CD4-positive, alpha-beta T cell treated with Interleukin-2 at 100 ng/mL for 4 hours (primary cell): ENCODE data around the gene MLC1.
A peak's percentile ranks its signal among the peaks of the same experiment; 100 is the strongest.

ENCODE experiments used
- DNase-seq: peaks from one replicate; pipeline ENCODE4 v3.0.0-alpha.2; 2020; ENCODE audit warnings: low spot score

MLC1 gene

DNA sequence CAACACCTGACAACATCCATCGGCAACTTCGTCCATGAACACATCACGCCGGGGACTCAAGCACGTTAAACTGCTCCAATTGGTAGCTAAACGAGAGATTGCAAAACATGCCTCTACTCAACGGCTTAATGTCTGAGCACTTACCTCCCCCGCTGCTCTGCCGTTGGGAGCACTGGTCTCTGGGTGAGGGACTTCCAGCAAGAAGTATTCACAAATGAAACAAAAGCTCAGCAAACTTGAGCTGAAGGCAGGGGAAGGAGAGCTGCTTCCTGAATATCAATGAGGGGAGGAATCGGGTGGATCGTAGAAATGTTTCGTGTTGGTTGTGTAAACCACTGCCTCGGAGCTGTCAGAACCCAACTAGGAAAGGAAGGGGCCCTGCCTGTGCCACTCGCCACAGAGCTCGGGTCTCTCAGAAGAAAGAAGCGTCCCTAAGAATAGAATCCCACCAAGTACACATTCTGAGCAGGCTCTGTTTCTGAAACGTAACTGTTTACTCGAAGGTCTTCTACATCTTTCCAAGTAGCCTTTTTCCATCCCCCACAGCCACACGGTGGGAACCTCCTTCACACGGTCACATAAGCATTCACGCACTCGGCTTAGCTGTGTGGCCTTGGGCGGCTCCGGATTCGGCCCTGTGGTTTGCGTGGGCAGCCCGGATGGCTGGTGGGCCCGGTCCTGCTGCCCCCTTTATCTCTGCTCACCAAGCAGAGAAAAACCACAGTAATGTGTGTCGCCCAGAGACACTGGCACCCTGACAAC lies at the start of gene MLC1:
MLC1 (minus strand) TSS at position 216 of the 762 bp plus-strand sequence. CDS start 524 bp downstream, outside the sequence.
- DNase-seq = no peak

DNA sequence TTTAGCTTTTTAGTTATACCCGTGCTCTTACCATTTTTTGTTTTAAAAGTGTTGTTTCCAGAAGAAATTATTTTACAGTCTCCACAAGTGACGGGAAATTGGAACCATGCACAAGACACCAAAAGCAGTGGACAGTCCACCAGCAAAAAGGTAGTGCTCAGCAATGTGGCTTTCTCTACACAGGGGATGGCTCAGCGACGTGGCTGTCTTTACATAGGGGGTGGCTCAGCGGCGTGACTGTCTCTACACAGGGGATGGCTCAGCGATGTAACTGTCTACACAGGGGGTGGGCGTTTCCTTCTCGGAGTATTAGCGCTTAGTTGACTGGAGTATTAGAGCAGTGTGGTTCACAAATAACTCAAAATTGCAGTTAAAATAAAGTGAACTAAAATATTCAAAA lies 49.3 kb upstream of the MLC1 start:
- DNase-seq = no peak

DNA sequence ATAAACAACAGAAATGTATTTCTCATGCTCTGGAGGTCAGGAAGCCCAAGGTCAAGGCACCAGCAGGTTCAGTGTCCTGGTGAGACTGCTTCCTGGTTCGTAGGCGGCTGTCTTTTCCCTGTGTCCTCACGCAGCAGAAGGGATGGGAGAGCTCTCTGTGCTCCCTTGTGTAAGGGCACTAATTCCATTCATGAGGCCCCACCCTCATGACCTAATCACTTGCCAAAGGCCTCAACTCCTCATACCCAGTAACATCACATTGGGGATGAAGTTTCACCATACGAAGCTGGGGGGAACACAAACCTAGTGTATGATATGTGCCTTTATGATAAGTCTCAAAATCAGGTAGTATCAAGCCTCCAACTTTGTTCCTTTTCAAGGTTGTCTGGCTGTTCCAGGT lies 46.7 kb upstream of the MLC1 start:
- no peak for DNase-seq

DNA sequence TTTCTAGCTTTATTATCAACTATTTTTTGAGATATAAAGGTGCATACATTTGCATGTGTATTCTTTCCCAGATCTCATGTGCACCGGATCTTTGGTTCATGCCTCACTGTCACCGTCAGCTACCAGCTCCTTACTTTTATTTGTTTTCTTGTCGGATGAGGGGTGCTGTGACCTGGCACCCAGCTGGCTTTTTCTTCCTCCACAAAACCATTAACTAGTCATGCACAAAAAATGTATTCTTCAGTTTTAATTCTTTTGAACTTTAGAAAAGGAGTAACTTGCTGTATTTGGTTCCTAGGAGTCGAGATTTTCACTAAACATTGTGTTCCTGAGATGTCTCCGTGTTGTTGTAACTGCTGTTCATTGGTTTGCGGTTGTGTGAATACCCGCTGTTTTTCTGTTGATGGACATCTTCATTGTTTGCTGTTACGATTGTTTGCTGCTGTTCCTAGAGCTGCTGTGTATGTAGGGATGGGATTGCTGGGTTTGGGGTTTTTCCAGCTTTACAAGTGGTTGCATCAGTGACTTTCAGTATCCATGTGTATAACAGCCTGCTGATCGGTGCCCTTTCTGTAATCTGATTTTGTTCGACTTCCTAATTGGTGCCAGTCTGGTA lies 44.0 kb upstream of the MLC1 start:
- DNase-seq = no peak

DNA sequence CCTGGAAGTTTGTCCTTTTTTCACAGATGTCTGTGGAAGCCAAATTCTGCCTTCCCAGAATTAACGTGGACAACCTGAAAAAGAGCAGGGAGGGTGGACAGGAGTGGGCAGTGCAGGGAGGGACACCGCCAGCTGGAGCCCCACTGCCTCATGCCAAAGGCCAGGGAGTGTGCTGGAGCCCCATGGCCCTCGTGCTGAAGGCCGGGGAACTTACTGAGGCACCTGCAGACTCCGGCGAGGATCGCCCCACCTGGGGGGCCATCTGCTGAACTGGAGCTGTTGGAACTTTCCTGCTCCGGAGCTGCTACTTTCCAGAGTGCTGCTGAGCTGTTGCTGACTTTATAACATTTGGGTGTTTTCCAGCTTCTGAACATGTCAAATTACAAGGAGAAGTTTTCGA lies 39.8 kb upstream of the MLC1 start:
- no peak for DNase-seq

DNA sequence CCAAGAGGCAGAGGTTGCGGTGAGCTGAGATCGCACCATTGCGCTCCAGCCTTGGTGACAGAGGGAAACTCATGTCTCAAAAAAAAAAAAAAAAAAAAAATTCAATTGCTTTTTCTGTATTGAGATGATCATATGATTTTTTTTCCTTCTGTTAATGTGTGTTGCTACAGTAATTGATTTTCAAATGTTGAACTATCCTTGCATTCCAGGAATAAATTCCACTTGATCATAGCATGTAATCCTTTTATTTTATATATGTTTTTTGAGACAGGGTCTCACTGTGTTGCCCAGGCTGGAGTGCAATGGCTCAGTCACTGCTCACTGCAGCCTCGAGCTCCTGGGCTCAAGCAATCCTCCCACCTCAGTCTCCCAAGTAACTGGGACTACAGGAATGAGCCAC lies 37.9 kb upstream of the MLC1 start:
- no peak for DNase-seq

DNA sequence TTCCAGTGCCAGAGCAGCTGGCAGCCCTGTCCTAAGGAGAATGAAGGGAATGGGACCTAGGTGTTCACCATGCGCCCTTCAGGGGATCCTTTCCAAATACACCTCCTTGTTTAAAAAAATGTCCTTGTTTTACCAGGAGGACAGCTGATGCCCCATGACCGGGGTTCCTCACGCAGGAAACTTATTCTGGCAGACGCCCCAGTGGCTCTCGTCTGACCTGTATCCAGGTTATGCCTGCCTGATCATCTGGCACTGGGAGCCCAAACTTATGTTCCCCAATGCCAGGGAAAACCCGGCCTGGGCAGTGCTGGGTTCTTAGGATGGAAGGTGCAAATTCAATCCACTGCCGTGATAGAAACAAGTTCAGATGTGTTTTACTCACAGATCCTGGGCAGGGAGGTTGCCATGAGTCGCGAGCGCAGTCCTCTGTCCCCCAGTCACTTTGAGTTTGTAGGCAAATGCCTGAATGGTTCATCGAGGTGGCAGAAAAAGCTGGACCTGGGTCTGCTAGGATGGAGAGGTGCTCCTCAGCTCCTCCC lies 36.0 kb upstream of the MLC1 start:
- DNase-seq = no peak

DNA sequence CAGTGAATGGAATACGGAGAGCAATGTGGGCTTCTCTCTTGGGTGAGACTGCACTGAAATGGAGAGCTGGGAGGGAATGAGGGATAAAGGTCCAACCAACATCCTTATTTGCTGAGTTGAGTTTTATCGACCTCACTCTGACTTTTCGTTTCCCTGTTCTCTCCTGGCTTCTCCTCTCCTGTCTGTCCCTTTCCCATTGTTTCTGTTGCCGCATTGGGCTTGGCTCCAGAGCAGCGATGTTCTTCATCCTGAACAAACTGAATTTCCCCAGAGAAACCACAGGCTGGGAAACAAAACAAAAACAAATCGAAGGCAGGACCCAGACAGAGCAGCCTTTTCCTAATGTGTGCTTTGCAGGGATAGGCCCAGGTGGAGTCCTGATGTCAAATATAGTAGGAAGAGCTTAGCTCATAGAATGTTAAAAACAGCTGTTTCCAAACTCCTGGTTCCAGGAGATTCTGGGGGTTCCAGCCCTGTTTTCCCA lies 34.6 kb upstream of the MLC1 start:
- DNase-seq = no peak

DNA sequence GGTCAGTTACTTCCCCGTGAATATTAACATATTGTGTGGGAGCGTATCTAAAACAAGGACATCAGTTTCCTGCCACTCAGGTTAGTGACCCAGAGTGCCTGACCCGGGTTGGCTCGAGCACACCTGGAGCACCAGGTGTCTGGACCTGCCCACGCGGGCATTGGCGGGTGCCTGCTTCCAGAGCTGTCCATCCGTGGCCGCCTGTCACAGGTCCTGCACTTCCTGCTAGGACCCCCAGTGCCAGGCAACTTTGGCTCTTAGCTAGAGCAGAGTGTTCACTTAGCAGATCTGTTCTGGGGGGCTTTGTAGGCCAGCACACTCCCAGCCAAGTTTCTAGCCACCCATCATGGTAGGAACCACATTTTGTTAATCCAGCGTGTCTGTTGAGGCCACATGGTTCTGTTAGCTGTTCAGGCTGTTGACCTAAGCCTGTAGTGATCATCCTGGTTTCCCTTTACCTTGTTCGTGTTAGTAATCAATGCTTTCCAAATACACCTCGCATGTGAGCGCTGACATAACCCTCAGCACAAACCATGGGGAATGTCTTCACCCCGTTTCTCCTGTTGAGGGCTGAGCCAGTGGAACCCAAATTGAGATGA lies 34.0 kb upstream of the MLC1 start:
- no peak for DNase-seq

DNA sequence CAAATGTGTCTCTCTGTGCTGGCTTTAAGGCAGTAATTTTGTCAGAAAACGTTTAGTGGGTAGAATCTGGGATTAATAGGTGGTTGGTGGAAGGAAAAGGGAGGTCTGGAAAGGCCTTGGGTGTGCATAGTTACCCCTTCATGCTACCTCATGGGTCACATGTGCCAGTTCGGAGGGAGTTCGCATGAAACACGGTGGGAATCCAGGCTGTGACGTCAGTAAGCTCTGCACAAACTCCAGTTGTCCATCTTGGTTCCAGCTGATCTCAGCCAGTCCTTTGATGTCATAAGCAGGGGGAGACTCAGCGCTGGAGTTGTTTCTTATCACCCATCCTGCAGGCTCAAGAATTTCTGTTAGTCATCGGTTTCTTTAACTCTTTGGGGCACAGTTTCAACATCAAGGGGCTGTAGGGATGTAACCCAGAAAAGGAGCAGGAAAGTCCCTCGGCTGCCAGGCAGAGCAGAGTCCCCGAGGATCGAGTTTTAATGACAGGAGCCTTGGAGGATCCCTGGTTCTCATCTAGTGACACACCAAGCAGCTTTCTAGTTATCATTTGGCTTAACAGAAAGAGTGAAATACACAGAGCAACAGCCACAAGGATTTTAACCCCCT lies 33.4 kb upstream of the MLC1 start:
- no peak for DNase-seq

DNA sequence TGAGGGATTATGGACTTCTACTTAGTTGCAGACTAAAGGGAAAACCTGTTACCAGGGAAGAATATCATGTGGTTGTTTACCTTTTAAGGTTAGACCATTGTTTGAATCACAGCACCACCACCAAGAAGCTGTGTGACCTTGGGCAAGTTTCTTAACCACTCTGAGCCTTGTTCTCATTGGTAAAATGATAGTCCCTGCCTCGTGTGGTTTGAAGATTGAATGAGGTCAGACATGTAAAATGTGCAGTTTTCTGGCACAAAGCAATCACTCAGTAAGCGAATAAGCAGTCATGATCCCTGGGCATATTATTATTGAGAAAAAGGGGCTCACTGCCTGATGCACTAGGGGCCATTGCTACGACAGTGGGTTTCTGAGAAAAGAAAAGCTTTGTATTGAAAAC lies 32.9 kb upstream of the MLC1 start:
- no peak for DNase-seq

DNA sequence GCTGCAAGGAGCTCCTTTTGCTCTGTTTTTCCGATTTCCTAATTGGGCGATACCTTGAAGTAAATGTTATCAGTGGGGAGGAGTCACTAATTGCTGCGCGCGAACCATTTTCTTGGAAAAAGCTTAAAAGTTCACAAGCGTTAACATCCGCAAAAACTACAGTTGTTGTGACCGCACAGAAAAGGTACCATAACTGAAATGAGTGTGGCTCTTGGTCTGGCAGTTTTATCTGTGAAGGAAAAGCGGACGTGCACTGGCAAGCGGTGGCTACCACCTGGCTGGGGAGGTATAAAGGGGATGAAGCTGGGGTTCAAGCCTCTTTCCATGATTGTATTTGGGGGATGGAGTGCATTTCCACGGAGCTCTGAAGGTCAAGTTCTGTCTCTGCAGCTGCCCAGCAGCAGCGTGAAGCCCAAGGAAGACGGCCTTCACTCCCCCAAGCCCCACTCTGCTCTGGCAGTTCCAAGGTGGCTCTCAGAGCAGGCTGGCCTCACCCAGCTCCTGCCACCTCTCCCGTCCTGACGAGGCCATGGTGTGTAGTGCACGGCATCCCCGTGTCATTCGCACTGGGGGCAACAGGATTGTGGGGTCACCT lies 32.0 kb upstream of the MLC1 start:
- no peak for DNase-seq

DNA sequence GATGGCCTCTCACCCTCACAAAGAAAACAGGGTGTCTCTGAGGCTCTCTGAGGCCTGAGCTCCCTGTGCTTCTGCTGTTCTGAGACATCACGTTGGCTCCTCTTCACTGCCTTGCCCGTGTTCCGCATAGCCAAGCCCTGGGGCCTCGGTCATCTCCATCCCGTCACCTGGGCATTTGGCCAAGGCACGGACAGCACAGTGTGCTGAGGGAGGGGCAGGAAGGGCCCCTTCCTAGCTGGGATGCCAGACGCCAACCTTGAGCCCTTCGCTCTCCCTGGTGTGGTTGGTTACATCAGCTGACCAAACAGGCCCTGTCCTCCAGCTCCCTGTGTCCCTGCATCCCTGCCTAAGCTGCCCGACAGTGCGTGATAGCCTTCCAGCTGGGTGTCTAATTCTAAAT lies 30.5 kb upstream of the MLC1 start:
- no peak for DNase-seq

DNA sequence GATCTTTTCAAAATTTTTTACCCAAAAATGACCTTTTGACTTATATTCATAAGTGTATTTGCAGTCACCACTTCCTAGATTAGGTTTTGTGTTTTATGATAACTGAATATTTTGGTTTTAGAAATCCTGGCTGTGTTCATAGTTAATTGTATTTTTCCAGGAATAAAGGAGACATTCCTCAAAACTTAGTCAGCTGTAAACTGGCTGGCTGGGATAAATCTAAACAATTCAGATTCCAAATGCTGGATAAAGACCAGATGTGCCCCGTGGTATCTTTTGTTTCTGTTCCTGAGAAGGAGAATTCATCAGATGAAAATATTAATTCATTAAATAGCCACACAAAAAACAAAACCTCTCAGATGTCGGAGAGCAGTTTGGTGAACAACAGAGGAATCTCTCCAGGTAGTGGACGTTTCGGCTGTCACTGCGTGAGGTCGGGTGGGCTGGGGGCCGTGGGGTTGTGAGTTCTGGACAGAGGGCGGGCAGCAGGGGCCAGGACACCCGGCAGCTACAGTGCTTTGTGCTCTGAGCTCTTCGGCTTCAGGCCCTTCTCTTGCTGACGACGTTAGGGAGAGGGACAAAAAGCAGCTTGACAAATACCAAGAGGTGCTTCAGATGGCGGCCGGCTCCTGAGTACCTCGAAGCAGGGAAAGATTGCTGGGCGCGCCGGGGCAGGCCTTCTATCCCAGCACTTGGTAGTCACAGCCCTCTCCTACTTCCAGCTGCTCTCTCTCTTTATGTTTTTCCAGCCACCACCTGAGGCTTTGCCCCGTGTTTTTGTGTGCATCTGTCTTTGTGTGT lies 29.2 kb upstream of the MLC1 start:
- DNase-seq = no peak

DNA sequence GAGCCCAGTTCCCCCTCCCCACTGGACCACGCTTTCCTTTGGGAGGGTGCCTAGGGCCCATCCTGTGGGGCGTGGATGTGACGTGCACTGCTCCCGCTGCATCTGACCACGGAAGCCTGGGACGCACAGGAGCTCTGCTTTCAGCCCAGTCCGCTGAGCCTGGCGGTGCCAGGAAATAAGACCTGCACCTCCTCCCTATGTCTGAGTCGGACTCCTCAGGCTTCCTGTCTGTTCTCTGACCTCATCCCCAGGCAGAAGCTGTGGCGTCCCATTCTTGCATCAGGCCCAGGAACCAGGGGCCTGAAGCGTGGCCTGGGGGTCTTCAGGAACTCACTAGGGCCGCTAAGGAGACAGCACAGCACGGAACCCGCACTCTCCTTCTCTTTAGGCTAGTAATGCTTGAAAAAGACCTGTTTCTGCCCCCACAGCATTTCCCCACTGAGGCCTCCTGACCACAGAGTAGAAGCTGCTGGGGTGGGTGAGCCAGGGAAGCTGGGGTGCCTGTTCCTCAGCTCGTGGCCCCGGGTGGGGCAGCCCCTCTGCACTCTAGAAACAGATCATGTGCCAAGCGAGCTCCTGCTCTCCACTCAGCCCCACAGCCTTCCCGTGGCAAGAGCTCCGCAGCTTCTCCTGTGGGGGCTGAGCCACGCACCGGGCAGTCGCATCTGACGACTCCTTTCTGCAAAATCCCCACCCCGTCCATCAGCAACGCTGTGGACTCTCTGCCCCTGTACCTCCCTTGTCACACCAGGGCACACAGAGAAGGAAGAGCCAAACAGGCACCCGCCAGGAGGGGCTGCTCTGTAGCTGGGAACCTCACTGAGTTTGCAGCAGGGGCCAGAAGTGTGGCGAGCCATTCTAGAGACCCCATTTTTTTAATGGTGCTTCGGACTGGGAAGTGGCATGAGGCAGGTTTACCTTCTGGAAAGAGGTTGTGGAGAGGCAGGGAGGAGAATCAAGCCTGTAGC lies 27.2 kb upstream of the MLC1 start:
- no peak for DNase-seq

DNA sequence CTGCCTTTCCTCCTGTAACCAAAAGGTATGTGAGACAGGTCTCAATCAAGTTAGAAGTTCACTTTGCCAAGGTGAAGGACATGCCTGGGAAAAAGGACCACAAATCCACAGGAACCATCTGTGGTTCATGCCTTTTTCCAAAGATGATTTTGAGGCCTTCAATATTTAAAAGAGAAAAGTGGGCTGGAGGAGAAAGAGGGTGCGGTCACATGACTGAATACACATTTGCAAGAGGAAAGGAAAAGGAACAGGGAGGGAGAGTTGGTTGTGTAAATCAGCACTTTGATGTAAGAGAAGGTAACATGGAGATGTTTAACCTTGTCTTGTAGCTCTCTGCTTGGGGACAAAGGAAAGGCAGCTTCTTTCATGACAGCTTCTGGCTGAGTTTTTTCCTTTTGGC lies 25.8 kb upstream of the MLC1 start:
- no peak for DNase-seq

DNA sequence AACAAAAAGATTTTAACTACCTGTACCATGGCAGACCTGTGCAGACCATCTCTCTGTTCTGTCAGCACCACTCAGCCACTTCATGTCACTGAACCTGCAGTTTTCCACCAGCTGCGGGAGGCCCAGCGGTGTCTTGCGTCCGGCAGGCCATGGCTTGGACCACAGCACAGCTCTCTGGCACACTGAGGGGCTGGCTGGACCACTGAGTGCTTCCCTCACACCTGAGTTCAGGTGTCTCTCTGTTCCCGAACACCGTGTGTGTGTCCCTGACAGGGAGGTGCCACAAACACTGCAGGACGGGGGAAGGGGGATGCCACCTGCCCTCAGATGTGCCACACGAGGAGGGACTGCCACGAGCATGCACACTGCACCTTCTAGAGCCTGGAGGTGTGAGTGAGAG lies 22.3 kb upstream of the MLC1 start:
- no peak for DNase-seq

DNA sequence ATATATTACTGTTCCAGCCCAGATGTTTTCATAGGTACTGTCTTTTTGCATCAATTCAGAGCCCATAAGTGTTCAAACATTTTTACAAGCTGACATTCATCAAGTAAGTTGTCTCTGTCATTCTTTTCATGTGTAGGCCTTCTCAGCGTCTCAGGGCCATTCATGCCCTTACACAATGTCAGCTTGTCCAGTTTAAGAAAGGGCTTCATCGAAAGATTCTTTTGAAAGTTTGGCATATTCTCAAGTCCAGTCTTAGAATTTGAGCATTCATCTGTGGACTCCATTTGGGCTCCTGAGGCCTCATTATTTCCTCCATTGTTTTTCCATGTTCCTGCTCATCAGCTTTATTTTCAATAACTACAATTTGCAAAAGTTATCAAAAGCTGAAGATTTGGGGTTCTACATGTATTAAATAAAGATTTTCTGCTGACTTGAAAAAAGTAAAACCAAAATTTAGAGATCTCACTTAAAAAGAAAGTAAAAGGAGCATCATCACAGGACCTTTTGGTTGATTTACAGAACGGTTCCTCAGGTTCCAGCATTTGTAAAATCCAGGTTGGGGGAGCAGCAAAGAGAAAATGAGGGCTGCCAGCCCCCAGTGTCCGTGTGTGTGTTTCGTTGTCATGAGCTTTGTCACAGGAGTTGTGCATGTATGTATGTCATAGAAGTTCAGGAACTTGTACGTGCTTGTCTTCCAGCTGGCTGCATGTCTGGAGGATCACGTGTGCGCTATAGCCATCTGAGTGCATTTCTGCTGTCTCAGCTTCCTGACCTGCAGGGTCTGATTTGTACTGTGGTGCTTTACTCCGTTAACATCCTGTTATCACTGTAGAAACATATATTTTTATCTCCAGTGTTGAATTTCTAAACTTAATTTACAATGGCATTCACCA lies 20.2 kb upstream of the MLC1 start:
- DNase-seq = peak; percentile 7

DNA sequence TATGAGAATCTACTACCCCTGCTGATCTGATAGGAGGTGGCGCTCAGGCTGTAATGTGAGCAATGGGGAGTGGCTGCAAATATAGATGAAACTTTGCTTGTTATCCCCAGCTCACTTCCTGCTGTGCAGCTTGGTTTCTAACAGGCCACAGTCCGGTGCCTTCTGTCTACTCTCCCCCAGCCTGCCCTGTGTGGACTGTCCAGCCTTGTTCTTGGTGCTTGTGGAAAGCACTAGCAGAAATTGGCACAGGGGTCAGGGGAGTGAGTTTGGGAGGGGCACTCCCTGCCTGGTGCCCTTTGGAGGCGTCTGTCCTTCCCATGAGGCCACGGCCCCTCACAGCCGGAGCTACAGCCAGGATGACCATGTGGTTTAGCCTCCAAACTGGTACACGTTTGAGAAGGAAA lies 18.9 kb upstream of the MLC1 start:
- DNase-seq = no peak
